ES-I3 (cell line): ENCODE results near the gene RPE65.

Experiments
- H3K36me3 ChIP-seq: 2 replicates; pipeline ENCODE4 v1.6.1; 2013; ENCODE audit warnings: mild to moderate bottlenecking, low read length, control low read depth, moderate library complexity; ENCODE audit not compliant: insufficient read depth
- H3K4me1 ChIP-seq: 2 replicates; pipeline ENCODE4 v1.6.1; 2013; ENCODE audit warnings: mild to moderate bottlenecking, control low read depth, low read length; ENCODE audit not compliant: insufficient read depth
- H3K9ac ChIP-seq: 2 replicates; pipeline ENCODE4 v1.6.1; 2013; ENCODE audit warnings: low read depth, mild to moderate bottlenecking, low read length, moderate library complexity
- H3K9me3 ChIP-seq: 2 replicates; pipeline ENCODE4 v1.6.1; 2013; ENCODE audit warnings: mild to moderate bottlenecking, low read length, moderate library complexity; ENCODE audit not compliant: control insufficient read depth, insufficient read depth

Gene RPE65

DNA sequence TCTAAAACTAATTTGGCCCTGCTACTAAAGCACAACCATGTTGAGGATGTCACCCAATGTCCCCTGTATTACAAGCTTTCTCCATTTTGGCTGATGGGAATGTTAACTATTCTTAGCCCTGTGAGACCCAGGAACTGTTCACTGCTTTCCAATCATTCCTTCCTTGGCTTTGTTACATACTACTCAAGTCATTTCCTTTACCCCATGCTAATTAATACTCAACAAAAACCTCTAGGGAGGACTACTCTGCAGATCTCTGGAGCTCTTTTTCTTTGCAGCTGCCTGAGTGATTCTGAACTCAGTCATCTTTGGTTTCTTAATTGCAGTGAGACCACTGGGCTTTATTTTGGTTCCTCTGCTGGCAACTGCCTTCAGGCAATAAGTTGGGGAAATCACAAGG lies 23.3 kb upstream of the RPE65 start:
- Histone ChIP-seq H3K4me1 (no peaks in the 10 kb centered on the region), H3K36me3 (no peaks in the 10 kb centered on the region), H3K9ac (no peak overlapping the region), H3K9me3 (no peaks in the 10 kb centered on the region)

GRCh38 chr1:68470388-68470970 lies 20.7 kb upstream of the RPE65 start:
- Histone ChIP-seq H3K36me3 (no peaks in the 10 kb centered on the region), H3K9ac (no peak overlapping the region), H3K9me3 (no peaks in the 10 kb centered on the region), H3K4me1 (peaks cover 2% of the 10 kb centered on the region; the same call in 1 of the 2 replicates)

DNA sequence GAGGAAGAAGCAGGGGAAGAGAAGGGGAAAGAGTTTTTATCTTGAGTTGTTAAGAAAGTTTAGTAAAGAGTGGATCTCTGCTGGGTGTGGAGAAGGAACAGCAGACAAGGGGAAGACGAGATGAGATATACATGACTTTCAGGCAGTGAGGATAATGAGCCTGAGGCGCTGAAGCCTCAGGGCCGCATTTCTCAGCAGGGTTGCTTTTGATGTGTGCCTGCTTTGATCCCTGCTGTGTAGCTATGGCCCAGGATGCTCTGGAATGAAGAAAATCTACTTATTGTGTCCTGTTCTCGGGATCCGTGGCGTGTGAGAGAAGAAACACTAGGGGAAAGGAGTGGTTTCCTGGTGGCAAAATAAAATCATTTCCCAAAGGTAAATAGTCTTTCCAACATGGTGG lies 15.1 kb upstream of the RPE65 start:
- Histone ChIP-seq H3K36me3 (no peaks in the 10 kb centered on the region), H3K9me3 (peaks cover 9% of the 10 kb centered on the region), H3K9ac (no peak overlapping the region)

DNA sequence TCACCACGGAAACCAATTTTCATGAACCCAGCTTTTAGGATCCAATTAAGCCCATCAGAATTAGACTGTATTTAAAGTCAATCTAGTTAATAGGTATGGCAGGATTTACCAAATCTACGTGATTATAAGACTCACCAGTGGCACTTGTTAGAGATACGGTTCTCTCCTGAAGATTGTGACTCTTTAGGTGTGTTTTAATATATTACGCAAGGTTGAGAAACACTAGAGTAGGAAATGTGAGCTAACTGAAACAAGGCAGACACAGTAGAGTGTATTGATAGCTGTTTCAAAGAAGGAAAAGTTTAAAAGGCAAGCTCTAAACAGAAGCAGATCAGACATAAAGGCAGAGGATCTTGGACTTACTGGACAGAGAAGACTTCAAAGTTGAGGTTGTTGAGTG lies 11.2 kb upstream of the RPE65 start:
- Histone ChIP-seq H3K36me3 (no peaks in the 10 kb centered on the region), H3K9me3 (peaks cover 9% of the 10 kb centered on the region), H3K4me1 (peaks cover 4% of the 10 kb centered on the region; the same call in 1 of the 2 replicates), H3K9ac (no peak overlapping the region)

More for the DNA sequence above, 15.1 kb upstream of the RPE65 start:
- peaks cover 6% of the 10 kb centered on the region; the same call in 1 of the 2 replicates for H3K4me1 ChIP-seq

- Histone ChIP-seq H3K36me3 (no peaks in the 10 kb centered on the region), H3K9me3 (peaks cover 9% of the 10 kb centered on the region), H3K9ac (no peak overlapping the region), H3K4me1 (no peaks in the 10 kb centered on the region)
Observed at GRCh38 chr1:68459796-68460195, 10.0 kb upstream of the RPE65 start.

DNA sequence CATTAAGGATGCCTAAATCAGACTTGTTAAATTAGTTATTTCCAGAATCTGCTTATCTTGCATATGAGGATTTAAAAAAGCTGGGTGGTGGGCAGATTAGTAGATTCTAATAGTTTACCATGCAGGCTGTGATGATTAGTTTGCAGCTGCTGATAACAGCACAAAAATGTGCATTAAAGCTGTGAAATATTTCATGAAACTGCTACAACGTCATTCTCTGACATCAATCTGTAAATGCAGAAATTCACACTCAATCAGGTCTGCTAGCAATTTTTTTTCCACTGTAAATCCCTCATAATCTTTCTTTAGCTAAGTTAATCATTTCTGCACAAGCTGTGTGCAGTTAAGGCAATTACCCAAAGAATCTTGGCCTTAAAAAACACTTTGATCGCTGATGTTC lies 9.3 kb upstream of the RPE65 start:
- H3K9me3 ChIP-seq = peaks cover 9% of the 10 kb centered on the region
- no peaks in the 10 kb centered on the region for H3K36me3 ChIP-seq
- no peak overlapping the region for H3K9ac ChIP-seq
- no peaks in the 10 kb centered on the region for H3K4me1 ChIP-seq

- H3K36me3 ChIP-seq = no peaks in the 10 kb centered on the region
- no peaks in the 10 kb centered on the region for H3K4me1 ChIP-seq
- H3K9ac ChIP-seq = no peak overlapping the region
- no peaks in the 10 kb centered on the region for H3K9me3 ChIP-seq
Observed at GRCh38 chr1:68456202-68456601, 6.4 kb upstream of the RPE65 start.

- H3K4me1 ChIP-seq = no peaks in the 10 kb centered on the region
- no peak overlapping the region for H3K9ac ChIP-seq
- no peaks in the 10 kb centered on the region for H3K36me3 ChIP-seq
- H3K9me3 ChIP-seq = no peaks in the 10 kb centered on the region
Observed at GRCh38 chr1:68454534-68454933, 4.8 kb upstream of the RPE65 start.

- Histone ChIP-seq H3K4me1 (no peaks in the 10 kb centered on the region), H3K9me3 (no peaks in the 10 kb centered on the region), H3K9ac (no peak overlapping the region), H3K36me3 (no peaks in the 10 kb centered on the region)
Observed at GRCh38 chr1:68453060-68453670, 3.4 kb upstream of the RPE65 start.

- Histone ChIP-seq H3K4me1 (no peaks in the 10 kb centered on the region), H3K9ac (no peak overlapping the region), H3K36me3 (no peaks in the 10 kb centered on the region), H3K9me3 (no peaks in the 10 kb centered on the region)
Observed at GRCh38 chr1:68448365-68448764, 1.4 kb downstream of the RPE65 start.

- H3K4me1 ChIP-seq = no peaks in the 10 kb centered on the region
- H3K9ac ChIP-seq = no peak overlapping the region
- H3K9me3 ChIP-seq = no peaks in the 10 kb centered on the region
- H3K36me3 ChIP-seq = no peaks in the 10 kb centered on the region
Observed at GRCh38 chr1:68445709-68446108, 4.0 kb downstream of the RPE65 start.

GRCh38 chr1:68442822-68443556 lies 6.8 kb downstream of the RPE65 start:
- Histone ChIP-seq H3K9me3 (no peaks in the 10 kb centered on the region), H3K36me3 (no peaks in the 10 kb centered on the region), H3K9ac (no peak overlapping the region), H3K4me1 (0 out of 2 replicates have a peak, but pooled peaks cover 5% of the 10 kb centered on the region)

- no peak overlapping the region for H3K9ac ChIP-seq
- H3K36me3 ChIP-seq = no peaks in the 10 kb centered on the region
- H3K9me3 ChIP-seq = no peaks in the 10 kb centered on the region
- H3K4me1 ChIP-seq = 0 out of 2 replicates have a peak, but pooled peaks cover 7% of the 10 kb centered on the region
Observed at GRCh38 chr1:68442006-68442405, 7.7 kb downstream of the RPE65 start.

DNA sequence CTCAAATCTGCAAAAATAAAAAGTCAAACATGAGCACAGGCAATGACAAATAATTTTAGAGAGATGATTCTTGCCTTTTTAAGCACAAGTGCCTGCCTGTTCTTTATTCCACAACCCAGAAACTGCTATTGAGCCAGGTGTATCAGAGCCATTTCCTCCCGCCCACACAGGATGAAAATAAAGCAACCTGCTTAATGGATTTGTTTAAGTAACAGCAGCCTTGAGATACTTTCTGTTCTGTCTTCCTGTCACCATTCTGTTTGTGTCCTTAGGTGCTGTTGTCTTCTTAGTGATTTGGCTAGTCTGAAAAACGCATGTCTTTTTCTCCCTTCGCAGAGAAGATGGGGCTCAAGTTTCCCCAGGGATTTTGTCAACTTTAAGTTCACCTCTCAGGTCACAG lies 11.4 kb downstream of the RPE65 start:
- H3K9ac ChIP-seq = no peak overlapping the region
- 0 out of 2 replicates have a peak, but pooled peaks cover 7% of the 10 kb centered on the region for H3K4me1 ChIP-seq
- H3K36me3 ChIP-seq = no peaks in the 10 kb centered on the region
- H3K9me3 ChIP-seq = no peaks in the 10 kb centered on the region

DNA sequence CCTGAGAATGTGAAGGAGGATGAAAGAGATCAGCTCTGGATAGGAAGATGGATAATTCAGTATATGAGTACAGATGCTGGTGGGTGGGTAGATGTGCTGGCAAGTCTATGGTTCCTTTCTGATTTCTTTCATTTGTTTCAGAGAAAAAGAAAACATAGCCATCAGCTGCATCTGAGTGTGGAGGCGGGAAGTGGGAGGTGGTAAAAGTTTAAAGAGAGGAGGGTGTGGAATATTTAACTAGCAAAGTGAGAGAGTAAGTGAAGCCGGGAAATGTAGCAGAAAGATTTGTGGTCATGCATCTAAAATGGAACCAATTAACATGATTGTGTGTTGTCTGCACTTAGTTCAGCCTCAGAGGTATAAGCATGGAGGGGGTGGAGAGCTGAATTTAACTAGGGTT lies 16.4 kb downstream of the RPE65 start:
- H3K9me3 ChIP-seq = no peaks in the 10 kb centered on the region
- no peaks in the 10 kb centered on the region for H3K36me3 ChIP-seq
- 0 out of 2 replicates have a peak, but pooled peaks cover 6% of the 10 kb centered on the region for H3K4me1 ChIP-seq
- H3K9ac ChIP-seq = no peak overlapping the region
